HG03520 (cell line): Measurements from ENCODE around the gene KRTAP10-2.
"Not testable (repeated sequence)": the region's sequence is repeated elsewhere in the genome, so short reads cannot be mapped to it uniquely, and the experiment has no call there.

Source experiments
- ATAC-seq: cut with Tn5 transposase; IDR thresholded peaks from one replicate; pipeline ENCODE4 v1.9.1; 2021; ENCODE audit warnings: mild to moderate bottlenecking, moderate library complexity; ENCODE audit not compliant: unreplicated experiment

KRTAP10-2 gene, protein sequence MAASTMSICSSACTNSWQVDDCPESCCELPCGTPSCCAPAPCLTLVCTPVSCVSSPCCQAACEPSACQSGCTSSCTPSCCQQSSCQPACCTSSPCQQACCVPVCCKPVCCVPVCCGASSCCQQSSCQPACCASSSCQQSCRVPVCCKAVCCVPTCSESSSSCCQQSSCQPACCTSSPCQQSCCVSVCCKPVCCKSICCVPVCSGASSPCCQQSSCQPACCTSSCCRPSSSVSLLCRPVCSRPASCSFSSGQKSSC

DNA sequence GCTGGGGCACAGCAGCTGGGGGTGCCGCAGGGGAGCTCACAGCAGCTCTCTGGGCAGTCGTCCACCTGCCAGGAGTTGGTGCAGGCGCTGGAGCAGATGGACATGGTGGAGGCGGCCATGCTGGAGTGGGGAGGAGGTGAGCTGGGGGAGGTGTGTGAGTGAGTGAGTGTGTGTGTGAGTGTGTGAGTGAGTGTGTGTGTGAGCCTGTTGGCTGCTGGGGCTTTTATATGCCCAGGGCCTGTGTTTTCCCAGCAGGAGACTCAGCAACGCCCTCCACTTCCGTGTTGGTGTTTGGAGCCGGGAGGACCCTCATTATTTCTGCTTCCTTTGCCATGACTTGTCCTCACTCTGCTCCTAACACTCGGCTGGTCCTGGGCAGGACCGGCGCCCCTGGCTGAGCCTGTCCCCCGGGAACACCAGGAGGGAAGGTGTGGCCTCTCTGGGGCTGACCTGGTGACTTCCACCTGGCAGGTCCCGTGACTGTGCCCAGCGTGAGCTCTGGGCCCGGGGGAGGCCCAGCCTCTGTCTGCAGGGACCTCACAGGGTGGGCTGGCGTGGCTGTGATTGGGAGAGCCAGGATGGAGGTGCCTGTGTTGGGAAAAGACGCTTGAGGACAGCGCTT, at the start of gene KRTAP10-2:
Gene KRTAP10-2 (minus strand): TSS at position 166 of the 622 bp plus-strand sequence. CDS start 47 bp downstream, at position 119.
- ATAC-seq: no peak

GRCh38 chr21:44601091-44601490, 49.8 kb upstream of the KRTAP10-2 start:
- ATAC-seq: not testable (repeated sequence)

- ATAC-seq: not testable (repeated sequence)
Measured at GRCh38 chr21:44600118-44600978, 49.0 kb upstream of the KRTAP10-2 start, which contains the start of gene KRTAP10-7. TSS of gene KRTAP10-7 (plus strand) at chr21:44600597. CDS start at chr21:44600622, 25 bp downstream.

DNA sequence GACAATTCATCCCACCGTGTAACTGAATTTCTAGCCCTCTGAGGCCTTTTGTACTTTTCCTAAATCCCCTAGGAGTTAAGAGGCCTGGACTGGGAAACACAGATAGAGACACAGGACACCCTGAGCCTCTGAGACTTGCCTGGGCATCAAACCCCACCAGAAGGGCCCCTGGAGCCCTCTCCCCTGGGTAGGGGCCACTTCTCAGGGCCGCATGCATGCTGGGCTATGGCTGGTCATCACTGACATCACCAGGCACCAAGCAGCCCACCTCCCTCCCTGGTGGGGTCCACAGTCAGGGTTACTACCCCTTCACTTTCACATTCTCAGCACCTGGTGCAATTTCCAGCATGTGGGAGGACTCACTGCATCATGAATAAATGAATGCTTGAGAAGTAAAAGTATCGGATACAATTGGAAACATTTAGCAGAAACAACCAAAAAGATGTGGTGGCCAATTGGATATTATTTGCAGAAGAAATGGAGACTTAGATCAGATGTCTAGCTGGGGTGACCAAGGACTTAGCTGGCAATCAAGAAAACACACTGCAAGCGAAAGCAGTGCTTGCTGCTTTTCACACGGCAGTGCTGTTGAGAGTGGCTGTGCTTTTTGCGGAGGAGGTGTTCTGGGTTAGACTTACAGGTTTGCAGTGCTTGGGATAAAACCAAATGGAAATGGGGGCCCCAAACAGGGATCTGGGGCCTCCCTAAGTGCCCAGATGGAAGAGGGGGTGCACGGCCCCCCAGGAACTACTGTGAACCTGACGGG, 48.1 kb upstream of the KRTAP10-2 start:
- ATAC-seq: no peak

- ATAC-seq: no peak
Measured at GRCh38 chr21:44598061-44598460, 46.8 kb upstream of the KRTAP10-2 start.

DNA sequence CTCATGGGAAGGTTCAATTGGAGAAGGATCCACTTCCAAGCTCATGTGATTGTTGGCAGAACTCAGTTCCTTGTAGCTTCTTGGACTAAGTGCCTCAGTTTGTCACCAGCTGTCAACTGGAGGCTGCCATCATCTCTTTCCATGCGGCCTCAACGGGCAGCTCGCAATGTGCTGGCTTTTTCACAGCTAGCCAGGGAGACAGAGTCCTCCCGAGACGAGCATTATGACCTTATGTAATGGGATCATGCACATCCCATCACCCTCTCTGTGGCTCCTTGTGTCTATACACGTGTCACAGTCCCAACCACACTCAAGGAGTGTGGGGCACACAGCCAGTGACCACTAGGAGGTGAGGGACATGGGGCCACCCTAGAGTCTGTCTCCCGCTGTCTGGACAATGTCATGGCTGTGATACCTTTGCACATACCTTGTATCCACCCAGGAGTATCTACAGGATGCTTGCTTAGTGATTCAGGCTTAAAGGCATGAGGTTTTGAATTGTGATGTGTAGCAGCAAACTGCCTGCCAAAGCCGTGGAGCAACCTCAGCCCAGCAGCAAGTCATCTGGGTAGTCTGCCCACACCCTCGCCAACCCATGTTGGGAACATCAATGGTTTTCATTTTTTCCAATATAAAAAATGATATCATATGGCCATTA, 44.9 kb upstream of the KRTAP10-2 start:
- no peak for ATAC-seq

DNA sequence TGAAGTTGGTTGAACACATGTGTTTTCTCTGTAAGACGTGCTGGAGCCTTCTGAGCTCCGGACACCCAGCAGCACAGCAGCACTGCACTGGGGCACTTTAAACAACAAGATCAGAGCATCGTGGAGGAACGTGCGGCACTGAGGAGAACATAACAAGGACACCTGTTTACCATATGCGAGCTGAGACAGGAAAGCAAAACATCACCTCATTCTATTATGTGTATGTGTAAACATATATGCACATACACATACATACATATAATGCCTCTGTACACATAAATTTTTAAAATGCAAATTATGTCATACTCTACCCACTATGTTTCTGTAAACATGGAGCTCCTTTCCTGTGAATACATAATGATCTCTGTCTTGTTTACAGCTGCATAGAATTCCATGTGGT, 44.2 kb upstream of the KRTAP10-2 start:
- ATAC-seq: no peak

DNA sequence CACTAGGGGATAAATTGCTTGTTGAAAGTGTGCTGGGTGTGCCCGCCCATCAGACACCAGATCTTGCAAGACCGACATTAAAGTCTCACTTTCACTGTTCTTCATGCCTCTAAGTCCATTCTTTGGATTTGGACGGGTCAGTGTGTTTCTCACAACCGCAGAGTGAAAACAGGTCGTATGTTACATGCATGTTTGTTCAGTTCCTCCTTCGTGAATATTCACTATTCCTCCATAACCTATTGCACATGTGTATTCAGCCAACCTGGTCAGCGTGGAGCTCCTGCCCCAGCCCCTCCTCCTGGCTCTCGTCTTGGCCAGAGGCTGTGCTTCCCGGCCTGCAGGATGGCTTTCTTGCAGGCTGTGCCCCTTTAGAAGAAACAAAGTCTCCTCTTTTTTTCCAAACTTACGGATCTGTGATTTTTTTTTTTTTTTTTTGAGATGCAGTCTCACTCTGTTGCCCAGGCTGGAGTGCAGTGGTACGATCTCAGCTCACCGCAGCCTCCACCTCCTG, 43.2 kb upstream of the KRTAP10-2 start:
- ATAC-seq: no peak

- ATAC-seq: no peak
Measured at GRCh38 chr21:44593598-44594405, 42.5 kb upstream of the KRTAP10-2 start.

DNA sequence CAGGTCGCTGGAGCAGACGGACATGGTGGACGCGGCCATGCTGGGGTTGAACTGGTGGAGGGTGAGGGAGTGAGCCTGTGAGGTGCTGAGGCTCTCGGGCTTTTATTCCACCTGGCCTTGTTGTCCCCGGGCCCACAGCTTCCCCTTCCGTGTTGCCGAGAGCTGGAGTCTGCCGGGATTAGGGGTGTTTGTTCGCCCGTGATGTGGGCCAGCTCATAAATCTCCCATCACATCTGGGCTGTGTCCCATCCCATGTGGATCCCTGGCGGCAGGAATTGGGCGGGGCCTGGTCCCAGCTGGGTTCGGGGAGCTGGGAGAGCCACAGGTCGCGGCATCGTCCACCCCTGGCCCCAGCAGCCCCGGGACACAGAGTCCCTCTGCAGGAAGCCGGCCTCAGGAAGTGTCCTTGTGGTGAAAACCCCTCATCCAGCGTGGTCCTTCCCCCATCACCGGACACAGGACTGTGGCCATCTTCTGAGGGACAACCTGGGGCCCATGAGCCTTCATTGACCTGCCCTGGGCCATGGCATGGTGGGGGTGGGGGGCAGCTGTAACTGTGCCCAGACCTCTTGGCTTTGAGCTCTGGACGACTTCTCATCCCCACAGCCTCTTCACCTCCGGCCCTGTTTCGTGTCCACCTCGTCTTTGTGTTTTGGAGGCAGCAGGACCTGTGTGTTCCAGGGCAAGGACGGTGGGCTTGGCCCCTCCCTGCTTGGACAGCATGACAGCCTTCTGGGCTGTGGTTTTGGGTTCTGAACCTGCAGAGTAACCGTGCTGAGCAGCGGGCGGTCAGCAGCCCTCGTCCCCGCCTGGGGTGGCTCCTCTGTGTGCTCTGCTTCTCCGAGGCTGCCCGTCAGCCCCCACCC, 41.4 kb upstream of the KRTAP10-2 start, which contains the start of gene KRTAP10-6:
Gene KRTAP10-6 (minus strand): TSS at position 60 of the 866 bp plus-strand sequence. CDS start 21 bp downstream, at position 39.
- ATAC-seq: no peak

GRCh38 chr21:44591801-44592130, 40.5 kb upstream of the KRTAP10-2 start:
- ATAC-seq: not testable (repeated sequence)

DNA sequence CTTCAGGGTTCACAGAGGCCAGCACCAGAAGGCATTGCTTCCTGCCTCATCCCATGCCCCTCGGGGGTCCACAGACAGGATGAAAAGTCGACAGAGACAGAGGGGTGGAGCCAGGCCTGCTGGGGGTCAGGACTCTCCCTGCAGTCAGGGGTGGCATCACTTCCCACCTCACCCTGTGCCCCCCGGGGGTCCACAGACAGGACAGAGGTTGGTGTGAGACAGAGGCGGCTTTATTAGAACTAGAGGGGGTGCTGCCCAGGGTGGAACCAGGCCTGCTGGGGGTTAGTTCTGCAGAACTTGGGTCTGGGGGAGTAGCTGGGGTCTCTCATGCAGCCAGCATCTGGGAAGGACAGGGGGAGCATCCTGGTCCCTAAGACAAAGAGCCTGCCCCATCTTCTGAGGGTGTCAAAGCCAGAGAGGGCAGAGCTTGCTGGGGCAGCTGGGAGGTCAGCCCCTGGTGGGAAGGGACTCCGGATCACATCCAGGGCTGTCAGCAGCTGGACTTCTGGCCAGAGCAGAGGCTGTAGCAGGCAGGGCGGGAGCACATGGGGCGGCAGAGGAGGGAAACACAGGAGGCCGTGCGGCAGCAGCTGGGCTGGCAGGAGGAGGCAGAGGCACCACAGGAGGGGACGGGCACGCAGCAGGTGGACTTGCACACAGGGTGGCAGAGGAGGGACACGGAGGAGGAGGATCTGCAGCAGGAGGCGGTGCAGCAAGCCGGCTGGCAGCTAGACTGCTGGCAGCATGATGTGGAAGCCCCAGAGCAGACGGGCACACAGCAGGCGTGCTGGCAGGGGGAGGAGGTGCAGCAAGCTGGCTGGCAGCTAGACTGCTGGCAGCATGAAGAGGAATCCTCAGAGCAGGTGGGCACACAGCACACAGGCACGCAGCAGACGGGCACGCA, 39.8 kb upstream of the KRTAP10-2 start:
- not testable (repeated sequence) for ATAC-seq

DNA sequence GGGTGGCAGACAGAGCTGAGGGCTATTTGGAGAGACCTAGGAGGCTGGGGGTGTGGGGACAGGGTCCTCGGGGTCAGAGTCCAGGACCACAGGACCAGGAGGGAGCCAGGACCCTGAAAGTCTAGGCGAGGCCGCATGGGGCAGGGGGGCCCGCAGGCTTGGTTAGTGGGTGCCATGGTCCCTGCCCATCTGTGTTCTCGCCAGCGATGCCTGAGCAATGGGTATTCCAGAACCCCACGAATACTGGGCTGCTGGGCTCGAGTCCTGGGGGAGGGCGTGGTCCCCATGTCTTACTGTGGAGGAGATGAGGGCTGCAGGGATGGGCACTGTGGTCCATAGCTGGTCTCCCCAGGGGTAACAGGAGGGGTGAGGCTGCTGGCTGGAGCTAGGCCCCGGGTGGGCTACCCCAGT, 39.0 kb upstream of the KRTAP10-2 start:
- no peak for ATAC-seq

GRCh38 chr21:44589586-44590305, 38.4 kb upstream of the KRTAP10-2 start:
- no peak for ATAC-seq

GRCh38 chr21:44589094-44589493, 37.8 kb upstream of the KRTAP10-2 start:
- ATAC-seq: no peak

GRCh38 chr21:44585892-44586291, 34.6 kb upstream of the KRTAP10-2 start:
- no peak for ATAC-seq

DNA sequence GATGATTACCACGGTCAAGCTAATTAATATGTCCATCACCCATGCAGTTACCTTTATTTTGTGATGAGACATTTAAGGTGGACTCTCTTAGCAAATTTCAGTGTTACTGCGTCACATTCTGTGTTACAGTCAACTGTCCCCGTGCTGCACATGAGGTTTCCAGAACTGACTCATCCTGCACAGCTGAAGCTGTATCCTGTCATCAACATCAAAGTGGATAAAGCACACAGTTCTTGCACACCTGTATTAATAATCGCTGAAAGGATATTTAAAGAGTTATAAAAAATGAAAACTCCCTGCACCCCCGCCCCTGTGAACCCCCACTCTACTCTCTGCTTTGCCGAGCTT, 32.5 kb upstream of the KRTAP10-2 start:
- no peak for ATAC-seq
